DOHH2 (cell line): ENCODE measurements around the gene GLRX.

Experiments
- H3F3A ChIP-seq: fragments of 200-600 bp; sonication (generic), shearing (Covaris generic); 2 replicates; pipeline ENCODE4 v1.6.0; 2016; ENCODE audit warnings: antibody characterized with exemption, mild to moderate bottlenecking; ENCODE audit not compliant: control insufficient read depth, insufficient read depth
- H3K27ac ChIP-seq: fragments of 200-600 bp; sonication (generic); 2 replicates; pipeline ENCODE4 v1.5.1; 2014; ENCODE audit warnings: low read depth, mild to moderate bottlenecking, low read length, moderate library complexity
- H3K27me3 ChIP-seq: fragments of 200-600 bp; sonication (generic); 2 replicates; pipeline ENCODE4 v1.6.1; 2014; ENCODE audit warnings: mild to moderate bottlenecking, low read length, mixed read lengths; ENCODE audit not compliant: control insufficient read depth
- H3K36me3 ChIP-seq: fragments of 200-600 bp; sonication (generic); 2 replicates; pipeline ENCODE4 v1.6.1; 2014; ENCODE audit warnings: mild to moderate bottlenecking, low read length, moderate library complexity, mixed read lengths; ENCODE audit not compliant: control insufficient read depth
- H3K4me1 ChIP-seq: fragments of 200-600 bp; sonication (generic); 2 replicates; pipeline ENCODE4 v1.6.1; 2014; ENCODE audit warnings: mild to moderate bottlenecking, low read length, mixed read lengths; ENCODE audit not compliant: control insufficient read depth
- H3K4me2 ChIP-seq: fragments of 200-600 bp; sonication (generic); 2 replicates; pipeline ENCODE4 v1.6.0; 2014; ENCODE audit warnings: mild to moderate bottlenecking, low read length, moderate library complexity
- H3K4me3 ChIP-seq: fragments of 200-600 bp; sonication (generic); 2 replicates; pipeline ENCODE4 v1.5.1; 2014; ENCODE audit warnings: mild to moderate bottlenecking, low read length, mixed read lengths
- H3K79me2 ChIP-seq: fragments of 200-600 bp; sonication (generic); 2 replicates; pipeline ENCODE4 v1.6.1; 2014; ENCODE audit warnings: mild to moderate bottlenecking, low read length, mixed read lengths; ENCODE audit not compliant: control insufficient read depth
- H3K9me2 ChIP-seq: fragments of 200-600 bp; sonication (generic); replicated peaks from 2 replicates; pipeline ENCODE4 v1.6.1; 2014; ENCODE audit warnings: mild to moderate bottlenecking, low read length, mixed read lengths; ENCODE audit not compliant: control insufficient read depth
- H3K9me3 ChIP-seq: fragments of 200-600 bp; sonication (generic); 2 replicates; pipeline ENCODE4 v1.6.1; 2014; ENCODE audit warnings: antibody characterized with exemption, low read length, mixed read lengths; ENCODE audit not compliant: control insufficient read depth, insufficient read depth
- H4K20me1 ChIP-seq: fragments of 200-600 bp; sonication (generic); 2 replicates; pipeline ENCODE4 v1.6.0; 2014; ENCODE audit warnings: low read depth, mild to moderate bottlenecking, antibody characterized with exemption, low read length, moderate library complexity; ENCODE audit not compliant: control insufficient read depth, insufficient read depth
- CTCF ChIP-seq: fragments of 200-600 bp; sonication (generic); IDR thresholded peaks from one replicate; pipeline ENCODE4 v1.5.1; 2014; ENCODE audit warnings: antibody characterized with exemption, mild to moderate bottlenecking, low read depth, low read length; ENCODE audit not compliant: poor library complexity, severe bottlenecking
- EZH2phosphoT487 ChIP-seq: fragments of 200-600 bp; sonication (generic); IDR thresholded peaks from 2 replicates; pipeline ENCODE4 v1.6.1; 2017; ENCODE audit warnings: borderline replicate concordance, mild to moderate bottlenecking, antibody characterized with exemption, low read length, moderate library complexity, mixed read lengths

Gene GLRX

GRCh38 chr5:95794070-95794516, 28.4 kb downstream of the GLRX start:
- H3F3A ChIP-seq: no peaks in the 10 kb centered on the region
- no peak overlapping the region for H3K4me2 ChIP-seq
- no peak overlapping the region for H3K27ac ChIP-seq
- H3K4me3 ChIP-seq: no peak overlapping the region
- H3K36me3 ChIP-seq: no peaks in the 10 kb centered on the region
- H3K9me3 ChIP-seq: no peaks in the 10 kb centered on the region
- H3K4me1 ChIP-seq: peaks cover 7% of the 10 kb centered on the region
- TF ChIP-seq EZH2phosphoT487: no peak
- TF ChIP-seq CTCF: no peak
- no peaks in the 10 kb centered on the region for H3K27me3 ChIP-seq
- no peaks in the 10 kb centered on the region for H4K20me1 ChIP-seq
- H3K9me2 ChIP-seq: no peaks in the 10 kb centered on the region
- no peaks in the 10 kb centered on the region for H3K79me2 ChIP-seq

- H3K27me3 ChIP-seq: no peaks in the 10 kb centered on the region
- H3K79me2 ChIP-seq: no peaks in the 10 kb centered on the region
- H3K9me3 ChIP-seq: no peaks in the 10 kb centered on the region
- no peak overlapping the region for H3K27ac ChIP-seq
- peaks cover 7% of the 10 kb centered on the region for H3K4me1 ChIP-seq
- H4K20me1 ChIP-seq: no peaks in the 10 kb centered on the region
- H3F3A ChIP-seq: no peaks in the 10 kb centered on the region
- H3K4me2 ChIP-seq: no peak overlapping the region
- H3K36me3 ChIP-seq: no peaks in the 10 kb centered on the region
- TF ChIP-seq CTCF: no peak
- no peak for TF ChIP-seq EZH2phosphoT487
- no peaks in the 10 kb centered on the region for H3K9me2 ChIP-seq
- H3K4me3 ChIP-seq: no peak overlapping the region
Observed at GRCh38 chr5:95791751-95792150, 30.8 kb downstream of the GLRX start.

- H3K9me2 ChIP-seq: no peaks in the 10 kb centered on the region
- H4K20me1 ChIP-seq: no peaks in the 10 kb centered on the region
- H3K4me1 ChIP-seq: peaks cover 7% of the 10 kb centered on the region
- TF ChIP-seq EZH2phosphoT487 (no peak), CTCF (no peak)
- H3K36me3 ChIP-seq: no peaks in the 10 kb centered on the region
- no peaks in the 10 kb centered on the region for H3K27me3 ChIP-seq
- H3F3A ChIP-seq: no peaks in the 10 kb centered on the region
- H3K4me2 ChIP-seq: no peak overlapping the region
- no peaks in the 10 kb centered on the region for H3K9me3 ChIP-seq
- H3K79me2 ChIP-seq: no peaks in the 10 kb centered on the region
- no peak overlapping the region for H3K4me3 ChIP-seq
- H3K27ac ChIP-seq: no peak overlapping the region
Observed at GRCh38 chr5:95788493-95788892, 34.0 kb downstream of the GLRX start.
